Endothelial cell (in vitro differentiated cells): ENCODE results near the gene STX4. TPM values are rescaled to one million over a fixed set of nuclear protein-coding genes. Genes with fewer than 3 reads are reported as not detected.

ENCODE experiments used
- DNase-seq: peaks from one replicate; pipeline ENCODE4 v3.0.0; 2021; ENCODE audit warnings: low spot score
- H3K27ac Mint-ChIP-seq: one replicate; pipeline ENCODE4 v1.8.0; 2021; ENCODE audit warnings: mixed read lengths, inconsistent platforms; ENCODE audit not compliant: unreplicated experiment
- H3K27me3 Mint-ChIP-seq: one replicate; pipeline ENCODE4 v1.8.0; 2021; ENCODE audit warnings: mild to moderate bottlenecking, moderate library complexity, mixed read lengths, inconsistent platforms; ENCODE audit not compliant: unreplicated experiment
- H3K36me3 Mint-ChIP-seq: one replicate; pipeline ENCODE4 v1.8.0; 2021; ENCODE audit warnings: mild to moderate bottlenecking, low read depth, mixed read lengths, inconsistent platforms; ENCODE audit not compliant: unreplicated experiment
- H3K4me1 Mint-ChIP-seq: one replicate; pipeline ENCODE4 v1.8.0; 2021; ENCODE audit warnings: mild to moderate bottlenecking, mixed read lengths, inconsistent platforms; ENCODE audit not compliant: unreplicated experiment
- H3K4me3 Mint-ChIP-seq: one replicate; pipeline ENCODE4 v1.8.0; 2021; ENCODE audit warnings: mild to moderate bottlenecking, mixed read lengths, inconsistent platforms; ENCODE audit not compliant: unreplicated experiment
- H3K9me3 Mint-ChIP-seq: one replicate; pipeline ENCODE4 v1.8.0; 2021; ENCODE audit warnings: mixed read lengths, inconsistent platforms; ENCODE audit not compliant: unreplicated experiment
- CTCF ChIP-seq: fragments of 200-600 bp; sonication (generic); IDR thresholded peaks from one replicate; pipeline ENCODE4 v1.5.0; 2021; ENCODE audit warnings: antibody characterized with exemption; ENCODE audit not compliant: unreplicated experiment
- total RNA-seq: library from RNA; stranded (reverse); fragmentation: NEBNext Ultra II Directional; extraction: Animal tissue kit (Norgen Biotek cat#: 25700); gene quantifications from one replicate; pipeline ENCODE4 v1.2.1, GENCODE V29; 2021; ENCODE audit not compliant: unreplicated experiment

STX4 gene
- total RNA-seq, 1 donor from 2014 or later, result 74.2 TPM

GRCh38 chr16:31079342-31079944, 46.1 kb downstream of the STX4 start:
- Mint-ChIP-seq H3K27me3 (peaks cover 28% of the 10 kb centered on the region), H3K4me1 (peaks cover 9% of the 10 kb centered on the region), H3K27ac (no peak overlapping the region), H3K4me3 (no peak overlapping the region), H3K9me3 (no peaks in the 10 kb centered on the region), H3K36me3 (peaks cover 35% of the 10 kb centered on the region)
- no peak for DNase-seq
- TF ChIP-seq CTCF, result no peak

- peaks cover 29% of the 10 kb centered on the region for H3K36me3 Mint-ChIP-seq
- DNase-seq, result no peak
- no peak for TF ChIP-seq CTCF
- H3K27ac Mint-ChIP-seq, result no peak overlapping the region
- H3K4me3 Mint-ChIP-seq, result no peak overlapping the region
- H3K9me3 Mint-ChIP-seq, result no peaks in the 10 kb centered on the region
- peaks cover 3% of the 10 kb centered on the region for H3K4me1 Mint-ChIP-seq
- H3K27me3 Mint-ChIP-seq, result peaks cover 22% of the 10 kb centered on the region
These were observed 46.8 kb downstream of the STX4 start for GRCh38 chr16:31080035-31080629.

- Mint-ChIP-seq H3K4me3 (no peak overlapping the region), H3K9me3 (no peaks in the 10 kb centered on the region), H3K36me3 (peaks cover 31% of the 10 kb centered on the region), H3K4me1 (peaks cover 2% of the 10 kb centered on the region), H3K27ac (no peak overlapping the region), H3K27me3 (peaks cover 21% of the 10 kb centered on the region)
- no peak for DNase-seq
- no peak for TF ChIP-seq CTCF
These were observed 47.5 kb downstream of the STX4 start for GRCh38 chr16:31080756-31081419.

- no peak for TF ChIP-seq CTCF
- H3K4me1 Mint-ChIP-seq, result peaks cover 2% of the 10 kb centered on the region
- H3K9me3 Mint-ChIP-seq, result no peaks in the 10 kb centered on the region
- DNase-seq, result no peak
- H3K27me3 Mint-ChIP-seq, result peaks cover 26% of the 10 kb centered on the region
- H3K27ac Mint-ChIP-seq, result peak overlapping the region; percentile 44
- peaks cover 31% of the 10 kb centered on the region for H3K36me3 Mint-ChIP-seq
- H3K4me3 Mint-ChIP-seq, result peak overlapping the region; percentile 40
These were observed 48.3 kb downstream of the STX4 start for GRCh38 chr16:31081428-31082351.
